Measurements from ENCODE around the gene SLIT3. TPM values are rescaled to one million over a fixed set of nuclear protein-coding genes. Genes with fewer than 3 reads are reported as not detected.

Gene SLIT3
- total RNA-seq, 1 experiment from 2014 or later, result 0.44 TPM

- Histone ChIP-seq H3F3A (ENCODE audit: low read length, unreplicated experiment) (no peaks in the 10 kb centered on the region), H4K20me1 (ENCODE audit: low read length) (no peaks in the 10 kb centered on the region), H3K9me2 (replicated peaks; ENCODE audit: low read length) (no peaks in the 10 kb centered on the region), H3K4me3 (ENCODE audit: low read length) (no peak overlapping the region), H3K27me3 (ENCODE audit: low read length) (no peaks in the 10 kb centered on the region), H3K27ac (ENCODE audit: low read length) (no peak overlapping the region), H3K36me3 (ENCODE audit: low read depth, low read length) (no peaks in the 10 kb centered on the region), H3K9ac (ENCODE audit: low read length) (no peak overlapping the region), H3K9me3 (ENCODE audit: low read length) (no peaks in the 10 kb centered on the region), H3K4me2 (ENCODE audit: low read length) (no peak overlapping the region), H3K4me1 (ENCODE audit: insufficient read depth, low read length) (no peaks in the 10 kb centered on the region), H2AFZ (ENCODE audit: low read length) (no peak overlapping the region), H3K79me2 (ENCODE audit: low read length) (no peaks in the 10 kb centered on the region)
- intact Hi-C loops (cut with micrococcal nuclease), result no loop called here
- ATAC-seq (no peak), DNase-seq (no peak)
- TF ChIP-seq CTCF (conservative IDR thresholded peaks at IDR 0.05; ENCODE audit: low read depth, low read length), result no peak
- no TSS peak for BruUV-seq (replicated peaks)
- POLR2A ChIA-PET (ENCODE audit: unreplicated experiment), result no interaction called here
- CTCF ChIA-PET, result no interaction called here
These were observed 632.9 kb downstream of the SLIT3 start for GRCh38 chr5:168668078-168668477.

- Histone ChIP-seq H3F3A (ENCODE audit: low read length, unreplicated experiment) (no peaks in the 10 kb centered on the region), H3K4me2 (ENCODE audit: low read length) (no peak overlapping the region), H3K36me3 (ENCODE audit: low read depth, low read length) (no peaks in the 10 kb centered on the region), H3K9ac (ENCODE audit: low read length) (no peak overlapping the region), H3K27ac (ENCODE audit: low read length) (no peak overlapping the region), H3K27me3 (ENCODE audit: low read length) (no peaks in the 10 kb centered on the region), H3K4me3 (ENCODE audit: low read length) (no peak overlapping the region), H2AFZ (ENCODE audit: low read length) (no peak overlapping the region), H4K20me1 (ENCODE audit: low read length) (no peaks in the 10 kb centered on the region), H3K9me2 (replicated peaks; ENCODE audit: low read length) (no peaks in the 10 kb centered on the region), H3K4me1 (ENCODE audit: insufficient read depth, low read length) (no peaks in the 10 kb centered on the region), H3K9me3 (ENCODE audit: low read length) (no peaks in the 10 kb centered on the region), H3K79me2 (ENCODE audit: low read length) (no peaks in the 10 kb centered on the region)
- BruUV-seq (replicated peaks), result no TSS peak
- ChIA-PET POLR2A (ENCODE audit: unreplicated experiment) (no interaction called here), CTCF (no interaction called here)
- TF ChIP-seq EZH2 (IDR thresholded peaks at IDR 0.05; ENCODE audit: low read length, unreplicated experiment) (no peak), EZH2phosphoT487 (IDR thresholded peaks at IDR 0.05; ENCODE audit: borderline replicate concordance, low read length) (no peak), CTCF (conservative IDR thresholded peaks at IDR 0.05; ENCODE audit: low read depth, low read length) (no peak)
- intact Hi-C loops (cut with micrococcal nuclease), result no loop called here
- ATAC-seq (no peak), DNase-seq (no peak)
These were observed 633.6 kb downstream of the SLIT3 start for GRCh38 chr5:168667301-168667840.

- Histone ChIP-seq H3K79me2 (ENCODE audit: low read length) (no peaks in the 10 kb centered on the region), H3K9me3 (ENCODE audit: low read length) (no peaks in the 10 kb centered on the region), H3K27ac (ENCODE audit: low read length) (no peak overlapping the region), H3K36me3 (ENCODE audit: low read depth, low read length) (no peaks in the 10 kb centered on the region), H3K4me1 (ENCODE audit: insufficient read depth, low read length) (no peaks in the 10 kb centered on the region), H3K27me3 (ENCODE audit: low read length) (no peaks in the 10 kb centered on the region), H3K4me3 (ENCODE audit: low read length) (no peak overlapping the region), H3K9ac (ENCODE audit: low read length) (no peak overlapping the region), H3K4me2 (ENCODE audit: low read length) (no peak overlapping the region), H4K20me1 (ENCODE audit: low read length) (no peaks in the 10 kb centered on the region), H3F3A (ENCODE audit: low read length, unreplicated experiment) (no peaks in the 10 kb centered on the region), H2AFZ (ENCODE audit: low read length) (no peak overlapping the region), H3K9me2 (replicated peaks; ENCODE audit: low read length) (no peaks in the 10 kb centered on the region)
- POLR2A ChIA-PET (ENCODE audit: unreplicated experiment), result no interaction called here
- intact Hi-C loops (cut with micrococcal nuclease), result no loop called here
- CTCF ChIA-PET, result no interaction called here
- no peak for ATAC-seq
- no peak for TF ChIP-seq EZH2phosphoT487 (IDR thresholded peaks at IDR 0.05; ENCODE audit: borderline replicate concordance, low read length)
- no peak for TF ChIP-seq EZH2 (IDR thresholded peaks at IDR 0.05; ENCODE audit: low read length, unreplicated experiment)
- no peak for DNase-seq
- no TSS peak for BruUV-seq (replicated peaks)
These were observed 634.6 kb downstream of the SLIT3 start for GRCh38 chr5:168666356-168666755.

Data from PC-3 (cell line).